PC-3 (cell line): Measurements from ENCODE around the gene PCDHGC3. TPM values are rescaled to one million over a fixed set of nuclear protein-coding genes. Genes with fewer than 3 reads are reported as not detected.
A peak's percentile ranks its signal among the peaks of the same experiment; 100 is the strongest.

Source experiments
- ATAC-seq: fragments of 200-7000 bp; cut with Tn5 transposase; 2 replicates; pipeline ENCODE4 v1.9.1; 2020; ENCODE audit warnings: mild to moderate bottlenecking, moderate library complexity
- BruUV-seq: library from RNA; stranded (reverse); fragments of 400-500 nt; replicated peaks from 2 replicates; lab custom pipeline; 2021; lab: Mats Ljungman, UMichigan
- CTCF ChIA-PET: fragments of 300-600 bp; sonication (Branson Sonifier 250); formaldehyde crosslinking; loops from one replicate; lab custom pipeline; 2022; ENCODE audit warnings: antibody characterized with exemption; lab: Charles Lee
- POLR2A ChIA-PET: fragments of 300-600 bp; sonication (Branson Sonifier 250); formaldehyde crosslinking; loops from one replicate; lab custom pipeline; 2022; ENCODE audit warnings: antibody characterized with exemption; ENCODE audit not compliant: unreplicated experiment; lab: Charles Lee
- DNase-seq: peaks from one replicate; pipeline ENCODE4 v3.0.0-alpha.2; 2015
- H2AFZ ChIP-seq: fragments of 300-600 bp; sonication (generic); 2 replicates; pipeline ENCODE4 v1.6.0; 2016; ENCODE audit warnings: antibody characterized with exemption, low read length
- H3F3A ChIP-seq: fragments of 300-600 bp; sonication (generic); one replicate; pipeline ENCODE4 v1.6.0; 2017; ENCODE audit warnings: antibody characterized with exemption, low read length, control low read depth, mild to moderate bottlenecking; ENCODE audit not compliant: unreplicated experiment
- H3K27ac ChIP-seq: fragments of 300-600 bp; sonication (generic); 2 replicates; pipeline ENCODE4 v1.5.1; 2016; ENCODE audit warnings: mild to moderate bottlenecking, low read length
- H3K27me3 ChIP-seq: fragments of 300-600 bp; sonication (generic); 2 replicates; pipeline ENCODE4 v1.6.1; 2016; ENCODE audit warnings: low read length, mixed read lengths
- H3K36me3 ChIP-seq: fragments of 300-600 bp; sonication (generic); 2 replicates; pipeline ENCODE4 v1.6.1; 2016; ENCODE audit warnings: low read depth, mixed run types, low read length, mixed read lengths
- H3K4me1 ChIP-seq: fragments of 300-600 bp; sonication (generic); 2 replicates; pipeline ENCODE4 v1.5.1; 2016; ENCODE audit warnings: low read length; ENCODE audit not compliant: insufficient read depth
- H3K4me2 ChIP-seq: fragments of 300-600 bp; sonication (generic); 2 replicates; pipeline ENCODE4 v1.6.0; 2016; ENCODE audit warnings: low read length
- H3K4me3 ChIP-seq: fragments of 300-600 bp; sonication (generic); 2 replicates; pipeline ENCODE4 v1.5.1; 2016; ENCODE audit warnings: mild to moderate bottlenecking, low read length, mixed read lengths
- H3K79me2 ChIP-seq: fragments of 300-600 bp; sonication (generic); 2 replicates; pipeline ENCODE4 v1.6.1; 2017; ENCODE audit warnings: low read length, mixed read lengths
- H3K9ac ChIP-seq: fragments of 300-600 bp; sonication (generic); 2 replicates; pipeline ENCODE4 v1.6.0; 2016; ENCODE audit warnings: mild to moderate bottlenecking, low read length
- H3K9me2 ChIP-seq: fragments of 300-600 bp; sonication (generic); replicated peaks from 2 replicates; pipeline ENCODE4 v1.6.1; 2016; ENCODE audit warnings: mixed run types, low read length, mixed read lengths
- H3K9me3 ChIP-seq: fragments of 300-600 bp; sonication (generic); 2 replicates; pipeline ENCODE4 v1.6.1; 2016; ENCODE audit warnings: low read length, mixed read lengths
- H4K20me1 ChIP-seq: fragments of 300-600 bp; sonication (generic); 2 replicates; pipeline ENCODE4 v1.6.1; 2016; ENCODE audit warnings: low read length, mixed read lengths
- CTCF ChIP-seq: fragments of 300-600 bp; sonication (generic); conservative IDR thresholded peaks from 2 replicates; pipeline ENCODE4 v1.5.1; 2017; ENCODE audit warnings: antibody characterized with exemption, low read depth, mild to moderate bottlenecking, low read length
- EZH2 ChIP-seq: fragments of 300-600 bp; sonication (generic); IDR thresholded peaks from one replicate; pipeline ENCODE4 v1.6.1; 2017; ENCODE audit warnings: antibody characterized with exemption, mild to moderate bottlenecking, low read length; ENCODE audit not compliant: unreplicated experiment
- EZH2phosphoT487 ChIP-seq: fragments of 300-600 bp; sonication (generic); IDR thresholded peaks from 2 replicates; pipeline ENCODE4 v1.6.1; 2018; ENCODE audit warnings: mild to moderate bottlenecking, antibody characterized with exemption, low read length, borderline replicate concordance
- intact Hi-C: fragments of 100-400 bp; cut with micrococcal nuclease; formaldehyde crosslinking; loops from 2 replicates; pipeline ENCODE4 v1.9.0; 2023
- total RNA-seq: library from RNA; depleted of rRNA; stranded (reverse); fragments of >200 nt; gene quantifications from 2 replicates; pipeline ENCODE4 v1.2.3, GENCODE V29; 2014

Gene PCDHGC3
- total RNA-seq, 1 experiment from 2014 or later: 2.1 TPM

GRCh38 chr5:141508440-141508797, 32.7 kb downstream of the PCDHGC3 start:
- Histone ChIP-seq H3K27me3 (no peaks in the 10 kb centered on the region), H3K9me3 (no peaks in the 10 kb centered on the region), H4K20me1 (no peaks in the 10 kb centered on the region), H3K4me3 (peak overlapping the region; percentile 57; the same call in 1 of the 2 replicates), H3K27ac (peak overlapping the region; percentile 76), H3K79me2 (no peaks in the 10 kb centered on the region), H3K4me2 (peak overlapping the region; percentile 67), H3K4me1 (peaks cover 13% of the 10 kb centered on the region; the same call in 1 of the 2 replicates), H3F3A (no peaks in the 10 kb centered on the region), H3K9me2 (no peaks in the 10 kb centered on the region), H3K9ac (peak overlapping the region; percentile 50), H2AFZ (peak overlapping the region; percentile 61; the same call in 1 of the 2 replicates), H3K36me3 (no peaks in the 10 kb centered on the region; the same call in none of the 2 replicates)
- ATAC-seq: no peak; the same call in 1 of the 2 replicates
- ChIA-PET POLR2A (interaction anchor here (0.7 kb wide), 1 partner anchor 13 kb away, joined by 5 read pairs; no protein-coding TSS in a partner anchor), CTCF (no interaction called here)
- intact Hi-C loops: loop anchor here (5.0 kb wide), 1 partner anchor 111 kb away; the partner anchor contains the start of gene PCDHGB5
- TF ChIP-seq EZH2 (no peak), CTCF (no peak), EZH2phosphoT487 (no peak)
- no TSS peak for BruUV-seq
- DNase-seq: no peak

- peak overlapping the region; percentile 76 for H3K27ac ChIP-seq
- DNase-seq: peak; percentile 79
These were observed 33.2 kb downstream of the PCDHGC3 start for GRCh38 chr5:141508798-141509611.

More at GRCh38 chr5:141508798-141509611, 33.2 kb downstream of the PCDHGC3 start:
- Histone ChIP-seq H4K20me1 (no peaks in the 10 kb centered on the region), H3K36me3 (no peaks in the 10 kb centered on the region; the same call in none of the 2 replicates), H3K9me3 (no peaks in the 10 kb centered on the region), H3K79me2 (no peaks in the 10 kb centered on the region), H3F3A (no peaks in the 10 kb centered on the region), H3K4me3 (peak overlapping the region; percentile 57; the same call in 1 of the 2 replicates), H3K4me2 (peak overlapping the region; percentile 67), H3K9me2 (no peaks in the 10 kb centered on the region), H3K27me3 (no peaks in the 10 kb centered on the region), H2AFZ (peak overlapping the region; percentile 61), H3K4me1 (peaks cover 13% of the 10 kb centered on the region; the same call in 1 of the 2 replicates), H3K9ac (peak overlapping the region; percentile 50)
- intact Hi-C loops: loop anchor here (1.0 to 5.0 kb wide), 2 partner anchors 12 to 112 kb away; partner anchors contain the start of gene PCDHGB5
- peak; percentile 88 for ATAC-seq
- POLR2A ChIA-PET: interaction anchor here (0.7 kb wide), 1 partner anchor 13 kb away, joined by 5 read pairs; no protein-coding TSS in a partner anchor
- TF ChIP-seq EZH2phosphoT487: no peak
- no peak for TF ChIP-seq EZH2
- no peak for TF ChIP-seq CTCF
- no TSS peak for BruUV-seq
- CTCF ChIA-PET: interaction anchor here (0.5 to 0.7 kb wide), 3 partner anchors 9 to 58 kb away, joined by 4 to 6 read pairs (median 6); no protein-coding TSS in a partner anchor
